ENCODE results near the gene PUM2. TPM values are rescaled to one million over a fixed set of nuclear protein-coding genes. Genes with fewer than 3 reads are reported as not detected.

Gene PUM2
- total RNA-seq, 2 donors from 2014 or later: 114 to 126 TPM

DNA sequence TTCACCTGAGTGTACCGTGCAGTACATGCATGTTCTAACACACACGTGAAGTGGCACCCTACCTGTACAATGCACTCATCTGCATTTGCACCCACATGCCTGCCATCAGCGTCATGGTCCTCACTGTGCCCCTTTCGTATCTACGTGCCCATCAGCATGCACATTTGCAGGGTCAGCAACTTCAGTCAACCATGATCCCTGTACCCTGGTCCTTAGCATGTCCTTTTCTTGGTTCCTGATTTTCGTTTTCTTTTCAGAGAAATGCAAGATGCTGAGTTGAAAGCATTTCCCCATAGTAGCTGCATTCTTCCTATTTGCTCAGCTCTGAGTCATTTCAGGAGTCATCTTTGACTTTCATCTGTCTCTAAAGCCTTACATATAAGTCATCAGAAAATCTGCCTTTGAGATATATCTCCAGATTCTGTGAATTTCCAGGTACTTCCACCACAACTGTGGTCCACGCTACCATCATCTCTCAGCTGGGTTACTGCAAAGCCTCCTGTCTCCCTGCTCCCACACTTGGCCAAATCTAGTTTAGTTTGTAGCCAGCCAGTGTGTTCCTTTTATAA, 14.7 kb upstream of the PUM2 start:
- H3K36me3 ChIP-seq (ENCODE audit: control insufficient read depth, insufficient read depth, low read length): no peaks in the 10 kb centered on the region
- no peaks in the 10 kb centered on the region for H3K27me3 ChIP-seq (ENCODE audit: control insufficient read depth, insufficient read depth, low read length, poor library complexity, severe bottlenecking)
- peaks cover 14% of the 10 kb centered on the region for H3K9me3 Mint-ChIP-seq
- no peaks in the 10 kb centered on the region for H3K4me1 ChIP-seq (ENCODE audit: control insufficient read depth, insufficient read depth, low read length)
- H3K4me1 Mint-ChIP-seq: no peaks in the 10 kb centered on the region
- H3K4me3 Mint-ChIP-seq: no peak overlapping the region
- H3K27ac Mint-ChIP-seq: no peak overlapping the region
- no peak overlapping the region for H3K9ac ChIP-seq (ENCODE audit: extremely low read depth, low read length, poor library complexity, severe bottlenecking)
- peaks cover 12% of the 10 kb centered on the region for H3K27me3 Mint-ChIP-seq (ENCODE audit: insufficient read depth)
- TF ChIP-seq, protein P1, sequence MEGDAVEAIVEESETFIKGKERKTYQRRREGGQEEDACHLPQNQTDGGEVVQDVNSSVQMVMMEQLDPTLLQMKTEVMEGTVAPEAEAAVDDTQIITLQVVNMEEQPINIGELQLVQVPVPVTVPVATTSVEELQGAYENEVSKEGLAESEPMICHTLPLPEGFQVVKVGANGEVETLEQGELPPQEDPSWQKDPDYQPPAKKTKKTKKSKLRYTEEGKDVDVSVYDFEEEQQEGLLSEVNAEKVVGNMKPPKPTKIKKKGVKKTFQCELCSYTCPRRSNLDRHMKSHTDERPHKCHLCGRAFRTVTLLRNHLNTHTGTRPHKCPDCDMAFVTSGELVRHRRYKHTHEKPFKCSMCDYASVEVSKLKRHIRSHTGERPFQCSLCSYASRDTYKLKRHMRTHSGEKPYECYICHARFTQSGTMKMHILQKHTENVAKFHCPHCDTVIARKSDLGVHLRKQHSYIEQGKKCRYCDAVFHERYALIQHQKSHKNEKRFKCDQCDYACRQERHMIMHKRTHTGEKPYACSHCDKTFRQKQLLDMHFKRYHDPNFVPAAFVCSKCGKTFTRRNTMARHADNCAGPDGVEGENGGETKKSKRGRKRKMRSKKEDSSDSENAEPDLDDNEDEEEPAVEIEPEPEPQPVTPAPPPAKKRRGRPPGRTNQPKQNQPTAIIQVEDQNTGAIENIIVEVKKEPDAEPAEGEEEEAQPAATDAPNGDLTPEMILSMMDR (conservative IDR thresholded peaks at IDR 0.05): no peak
- no peaks in the 10 kb centered on the region for H3K36me3 Mint-ChIP-seq (ENCODE audit: low read depth)
- no peak overlapping the region for H3K27ac ChIP-seq (ENCODE audit: low read depth, low read length)
- peaks cover 14% of the 10 kb centered on the region for H3K9me3 ChIP-seq (ENCODE audit: control insufficient read depth, low read length)
- no peak for DNase-seq
- no peak overlapping the region for H3K4me3 ChIP-seq (ENCODE audit: low read length)
- WGBS, 2 experiments (ENCODE audit: insufficient coverage in 1 of 2, insufficient read length in 1 of 2): 90 to 91% methylated on average over 7 of the region's 7 CpGs

DNA sequence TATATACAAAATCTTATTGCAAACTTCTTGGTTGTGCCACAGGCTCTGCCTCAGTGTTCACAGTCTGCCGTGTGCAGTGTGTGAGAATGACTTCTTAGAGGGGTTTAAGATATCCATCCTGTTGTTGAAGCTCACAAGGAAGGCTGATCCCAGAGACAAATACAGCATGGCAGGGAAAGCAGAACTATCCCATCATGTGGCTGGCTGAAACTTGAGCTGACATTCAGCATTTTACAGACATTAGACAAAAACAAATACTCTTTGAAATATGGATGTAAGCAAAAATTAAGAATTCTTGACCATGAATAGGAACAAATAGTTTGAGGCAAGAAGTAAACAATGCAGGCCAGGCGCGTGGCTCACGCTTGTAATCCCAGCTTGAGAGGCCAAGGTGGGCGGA, 12.9 kb upstream of the PUM2 start:
- no peaks in the 10 kb centered on the region for H3K27me3 ChIP-seq (ENCODE audit: control insufficient read depth, insufficient read depth, low read length, poor library complexity, severe bottlenecking)
- H3K27ac ChIP-seq (ENCODE audit: low read depth, low read length): no peak overlapping the region
- H3K27me3 Mint-ChIP-seq (ENCODE audit: insufficient read depth): peaks cover 10% of the 10 kb centered on the region
- no peak overlapping the region for H3K4me3 Mint-ChIP-seq
- WGBS, 2 experiments (ENCODE audit: insufficient coverage in 1 of 2, insufficient read length in 1 of 2): 97 to 100% methylated on average over 1 to 5 of the region's 5 CpGs
- no peaks in the 10 kb centered on the region for H3K4me1 Mint-ChIP-seq
- H3K9me3 ChIP-seq (ENCODE audit: control insufficient read depth, low read length): peaks cover 11% of the 10 kb centered on the region
- no peak overlapping the region for H3K27ac Mint-ChIP-seq
- no peak for DNase-seq
- no peak overlapping the region for H3K4me3 ChIP-seq (ENCODE audit: low read length)
- no peaks in the 10 kb centered on the region for H3K36me3 Mint-ChIP-seq (ENCODE audit: low read depth)
- H3K4me1 ChIP-seq (ENCODE audit: control insufficient read depth, insufficient read depth, low read length): no peaks in the 10 kb centered on the region
- H3K9ac ChIP-seq (ENCODE audit: extremely low read depth, low read length, poor library complexity, severe bottlenecking): no peak overlapping the region
- peaks cover 12% of the 10 kb centered on the region for H3K9me3 Mint-ChIP-seq
- H3K36me3 ChIP-seq (ENCODE audit: control insufficient read depth, insufficient read depth, low read length): no peaks in the 10 kb centered on the region
- TF ChIP-seq, protein P1 (conservative IDR thresholded peaks at IDR 0.05): no peak

DNA sequence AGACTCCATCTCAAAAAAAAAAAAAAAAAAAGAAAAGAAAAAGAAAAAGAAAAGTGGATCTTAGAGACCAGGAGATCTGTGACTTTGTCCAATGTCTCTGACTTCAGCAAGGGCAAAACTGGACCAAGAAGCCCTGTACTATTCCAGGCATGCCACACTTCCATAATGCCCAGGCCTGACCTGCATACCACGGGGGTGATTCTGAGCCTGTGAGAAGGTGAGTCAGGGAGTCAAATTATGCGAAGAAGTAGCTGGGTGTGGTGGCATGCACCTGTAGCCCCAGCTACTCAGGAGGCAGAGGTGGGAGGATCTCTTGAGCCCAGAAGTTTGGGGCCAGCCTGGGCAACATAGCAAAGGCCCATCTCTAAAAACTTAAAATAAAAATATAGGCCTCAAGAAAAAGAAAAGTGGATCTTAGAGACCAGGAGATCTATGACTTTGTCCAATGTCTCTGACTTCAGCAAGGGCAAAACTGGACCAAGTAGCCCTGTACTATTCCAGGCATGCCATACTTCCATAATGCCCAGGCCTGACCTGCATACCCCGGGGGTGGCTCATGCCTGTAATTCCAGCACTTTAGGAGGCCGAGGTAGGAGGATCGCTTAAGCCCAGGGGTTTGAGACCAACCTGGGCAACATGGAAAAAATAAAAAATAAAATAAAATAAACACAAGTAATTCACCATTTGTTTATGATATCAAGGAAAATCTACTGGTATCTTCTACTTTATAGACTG, 12.2 kb upstream of the PUM2 start:
- no peak overlapping the region for H3K9ac ChIP-seq (ENCODE audit: extremely low read depth, low read length, poor library complexity, severe bottlenecking)
- peaks cover 7% of the 10 kb centered on the region for H3K9me3 Mint-ChIP-seq
- DNase-seq: no peak
- no peak overlapping the region for H3K4me3 ChIP-seq (ENCODE audit: low read length)
- no peak overlapping the region for H3K4me3 Mint-ChIP-seq
- H3K27ac ChIP-seq (ENCODE audit: low read depth, low read length): no peak overlapping the region
- no peaks in the 10 kb centered on the region for H3K27me3 ChIP-seq (ENCODE audit: control insufficient read depth, insufficient read depth, low read length, poor library complexity, severe bottlenecking)
- peaks cover 7% of the 10 kb centered on the region for H3K9me3 ChIP-seq (ENCODE audit: control insufficient read depth, low read length)
- TF ChIP-seq, protein P1 (conservative IDR thresholded peaks at IDR 0.05): no peak
- no peaks in the 10 kb centered on the region for H3K36me3 ChIP-seq (ENCODE audit: control insufficient read depth, insufficient read depth, low read length)
- peaks cover 10% of the 10 kb centered on the region for H3K27me3 Mint-ChIP-seq (ENCODE audit: insufficient read depth)
- no peak overlapping the region for H3K27ac Mint-ChIP-seq
- WGBS, 2 experiments (ENCODE audit: insufficient coverage in 1 of 2, insufficient read length in 1 of 2): 89 to 100% methylated on average over 1 to 5 of the region's 5 CpGs
- no peaks in the 10 kb centered on the region for H3K4me1 ChIP-seq (ENCODE audit: control insufficient read depth, insufficient read depth, low read length)
- no peaks in the 10 kb centered on the region for H3K36me3 Mint-ChIP-seq (ENCODE audit: low read depth)
- no peaks in the 10 kb centered on the region for H3K4me1 Mint-ChIP-seq

All from endodermal cell (in vitro differentiated cells).